GM23338 (cell line): ENCODE results near the gene FICD.

Source experiments
- CREB1 ChIP-seq: fragments of 250-450 bp; sonication (Bioruptor Pico); IDR thresholded peaks from 2 replicates; pipeline ENCODE4 v1.5.0; 2020; ENCODE audit warnings: low read depth, mild to moderate bottlenecking, moderate library complexity
- ETS1 ChIP-seq: IDR thresholded peaks from 2 replicates; pipeline ENCODE4 v1.6.1; 2016; ENCODE audit warnings: antibody characterized with exemption
- EZH2 ChIP-seq: fragments of 200-600 bp; sonication (generic); IDR thresholded peaks from one replicate; pipeline ENCODE4 v1.8.0; 2017; ENCODE audit warnings: antibody characterized with exemption, mild to moderate bottlenecking, low read depth; ENCODE audit not compliant: unreplicated experiment
- EZH2phosphoT487 ChIP-seq: fragments of 200-600 bp; sonication (generic); IDR thresholded peaks from one replicate; pipeline ENCODE4 v1.8.1; 2018; ENCODE audit warnings: antibody characterized with exemption; ENCODE audit not compliant: unreplicated experiment
- JUNB ChIP-seq: IDR thresholded peaks from one replicate; pipeline ENCODE4 v1.6.1; 2016; ENCODE audit warnings: antibody characterized with exemption; ENCODE audit not compliant: unreplicated experiment
- POLR2AphosphoS5 ChIP-seq: IDR thresholded peaks from 2 replicates; pipeline ENCODE4 v1.6.1; 2016; ENCODE audit warnings: antibody characterized with exemption, low read depth
- STAT1 ChIP-seq: IDR thresholded peaks from one replicate; pipeline ENCODE4 v1.6.1; 2016; ENCODE audit warnings: antibody characterized with exemption; ENCODE audit not compliant: unreplicated experiment
- ZNF331 ChIP-seq: fragments of 250-450 bp; sonication (Bioruptor Pico); IDR thresholded peaks from 2 replicates; pipeline ENCODE4 v1.5.0; 2020; ENCODE audit warnings: low read depth, mild to moderate bottlenecking, moderate library complexity
- TF ChIP-seq, protein P1 (sequence below), 2 experiments: fragments of 200-600 bp in 1 of 2; sonication (generic) in 1 of 2; conservative IDR thresholded peaks; 2 replicates each; pipeline versions ENCODE4 v1.5.1 to v1.6.1; 2016 to 2017; ENCODE audit warnings: antibody characterized with exemption in 2 of 2, low read depth in 2 of 2, mild to moderate bottlenecking in 2 of 2, moderate library complexity in 1 of 2
- TF ChIP-seq, protein P2 (sequence below): IDR thresholded peaks from one replicate; pipeline ENCODE4 v1.6.1; 2018; ENCODE audit warnings: antibody characterized with exemption; ENCODE audit not compliant: unreplicated experiment

DNA sequence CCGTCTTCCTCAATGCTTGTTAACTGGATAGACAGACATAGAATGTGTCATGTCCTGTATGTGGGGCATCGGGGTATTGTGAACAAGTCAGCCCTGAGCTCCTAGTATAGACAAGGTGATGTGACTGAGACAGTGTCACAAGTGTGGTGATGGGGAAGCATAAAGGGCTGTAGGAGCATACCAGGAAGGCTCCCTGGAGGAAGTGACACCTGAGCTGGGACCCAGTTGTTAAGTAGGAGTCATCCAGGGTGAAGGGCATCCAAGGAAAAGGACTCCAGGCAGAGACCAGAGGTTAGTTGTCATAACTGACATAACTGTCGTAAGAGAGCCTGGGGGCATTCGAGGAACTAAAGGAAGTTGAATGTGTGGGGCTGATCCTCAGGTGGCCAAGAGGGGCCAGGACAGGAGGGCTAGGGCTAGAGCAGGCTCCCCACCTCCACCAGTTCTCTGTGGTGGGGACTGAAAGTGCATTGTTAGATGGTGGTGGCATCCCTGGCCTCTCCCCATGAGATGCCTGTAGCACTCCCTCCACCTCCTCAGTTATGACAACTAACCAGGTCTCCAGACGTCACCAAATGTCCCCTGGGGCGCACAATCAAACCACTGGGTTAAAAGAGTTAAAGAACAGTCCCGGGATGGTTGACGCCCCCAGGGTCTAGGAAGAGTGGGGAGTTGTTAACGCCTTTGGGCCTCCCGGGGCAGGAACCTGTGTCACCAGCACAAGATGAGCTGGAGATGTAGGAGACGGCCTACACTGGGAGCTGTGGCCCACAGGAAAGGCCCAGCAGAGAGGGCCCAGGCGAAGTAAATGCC, 2.4 kb downstream of the FICD start:
- TF ChIP-seq, protein P1, sequence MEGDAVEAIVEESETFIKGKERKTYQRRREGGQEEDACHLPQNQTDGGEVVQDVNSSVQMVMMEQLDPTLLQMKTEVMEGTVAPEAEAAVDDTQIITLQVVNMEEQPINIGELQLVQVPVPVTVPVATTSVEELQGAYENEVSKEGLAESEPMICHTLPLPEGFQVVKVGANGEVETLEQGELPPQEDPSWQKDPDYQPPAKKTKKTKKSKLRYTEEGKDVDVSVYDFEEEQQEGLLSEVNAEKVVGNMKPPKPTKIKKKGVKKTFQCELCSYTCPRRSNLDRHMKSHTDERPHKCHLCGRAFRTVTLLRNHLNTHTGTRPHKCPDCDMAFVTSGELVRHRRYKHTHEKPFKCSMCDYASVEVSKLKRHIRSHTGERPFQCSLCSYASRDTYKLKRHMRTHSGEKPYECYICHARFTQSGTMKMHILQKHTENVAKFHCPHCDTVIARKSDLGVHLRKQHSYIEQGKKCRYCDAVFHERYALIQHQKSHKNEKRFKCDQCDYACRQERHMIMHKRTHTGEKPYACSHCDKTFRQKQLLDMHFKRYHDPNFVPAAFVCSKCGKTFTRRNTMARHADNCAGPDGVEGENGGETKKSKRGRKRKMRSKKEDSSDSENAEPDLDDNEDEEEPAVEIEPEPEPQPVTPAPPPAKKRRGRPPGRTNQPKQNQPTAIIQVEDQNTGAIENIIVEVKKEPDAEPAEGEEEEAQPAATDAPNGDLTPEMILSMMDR (conservative IDR thresholded peaks at IDR 0.05; ENCODE audit: low read depth in 2 of 2), result no peak
- TF ChIP-seq EZH2phosphoT487 (no peak), CREB1 (CRISPR knock-in tag) (no peak), EZH2 (no peak), POLR2AphosphoS5 (no peak), JUNB (no peak), ZNF331 (CRISPR knock-in tag) (no peak), ETS1 (no peak), STAT1 (no peak)
- TF ChIP-seq, protein P2, sequence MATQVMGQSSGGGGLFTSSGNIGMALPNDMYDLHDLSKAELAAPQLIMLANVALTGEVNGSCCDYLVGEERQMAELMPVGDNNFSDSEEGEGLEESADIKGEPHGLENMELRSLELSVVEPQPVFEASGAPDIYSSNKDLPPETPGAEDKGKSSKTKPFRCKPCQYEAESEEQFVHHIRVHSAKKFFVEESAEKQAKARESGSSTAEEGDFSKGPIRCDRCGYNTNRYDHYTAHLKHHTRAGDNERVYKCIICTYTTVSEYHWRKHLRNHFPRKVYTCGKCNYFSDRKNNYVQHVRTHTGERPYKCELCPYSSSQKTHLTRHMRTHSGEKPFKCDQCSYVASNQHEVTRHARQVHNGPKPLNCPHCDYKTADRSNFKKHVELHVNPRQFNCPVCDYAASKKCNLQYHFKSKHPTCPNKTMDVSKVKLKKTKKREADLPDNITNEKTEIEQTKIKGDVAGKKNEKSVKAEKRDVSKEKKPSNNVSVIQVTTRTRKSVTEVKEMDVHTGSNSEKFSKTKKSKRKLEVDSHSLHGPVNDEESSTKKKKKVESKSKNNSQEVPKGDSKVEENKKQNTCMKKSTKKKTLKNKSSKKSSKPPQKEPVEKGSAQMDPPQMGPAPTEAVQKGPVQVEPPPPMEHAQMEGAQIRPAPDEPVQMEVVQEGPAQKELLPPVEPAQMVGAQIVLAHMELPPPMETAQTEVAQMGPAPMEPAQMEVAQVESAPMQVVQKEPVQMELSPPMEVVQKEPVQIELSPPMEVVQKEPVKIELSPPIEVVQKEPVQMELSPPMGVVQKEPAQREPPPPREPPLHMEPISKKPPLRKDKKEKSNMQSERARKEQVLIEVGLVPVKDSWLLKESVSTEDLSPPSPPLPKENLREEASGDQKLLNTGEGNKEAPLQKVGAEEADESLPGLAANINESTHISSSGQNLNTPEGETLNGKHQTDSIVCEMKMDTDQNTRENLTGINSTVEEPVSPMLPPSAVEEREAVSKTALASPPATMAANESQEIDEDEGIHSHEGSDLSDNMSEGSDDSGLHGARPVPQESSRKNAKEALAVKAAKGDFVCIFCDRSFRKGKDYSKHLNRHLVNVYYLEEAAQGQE, result no peak
